Activated CD4-positive, alpha-beta T cell treated with anti-CD3 and anti-CD28 coated beads, Interleukin-2, amount 10 ng/mL, durations not matched to agents 24 days and 14 days (primary cell): ENCODE results near the gene ZFYVE19. TPM values are rescaled to one million over a fixed set of nuclear protein-coding genes. Genes with fewer than 3 reads are reported as not detected.

Source experiments
- DNase-seq: peaks from one replicate; pipeline ENCODE4 v3.0.0; 2022
- H3K27ac Mint-ChIP-seq: one replicate; pipeline ENCODE4 v1.8.0; 2022; ENCODE audit warnings: mild to moderate bottlenecking, mixed read lengths
- H3K27me3 Mint-ChIP-seq: one replicate; pipeline ENCODE4 v1.8.0; 2022; ENCODE audit warnings: mixed read lengths
- H3K36me3 Mint-ChIP-seq: one replicate; pipeline ENCODE4 v1.8.0; 2022; ENCODE audit warnings: low read depth, mild to moderate bottlenecking, mixed read lengths
- H3K4me1 Mint-ChIP-seq: one replicate; pipeline ENCODE4 v1.8.0; 2021; ENCODE audit warnings: mixed read lengths
- H3K4me3 Mint-ChIP-seq: one replicate; pipeline ENCODE4 v1.8.0; 2022; ENCODE audit warnings: mild to moderate bottlenecking, moderate library complexity, mixed read lengths
- H3K9me3 Mint-ChIP-seq: one replicate; pipeline ENCODE4 v1.8.0; 2021; ENCODE audit warnings: mixed read lengths
- intact Hi-C: fragments of 100-400 bp; cut with micrococcal nuclease; formaldehyde crosslinking; loops from one replicate; pipeline ENCODE4 v1.15.1; 2023
- total RNA-seq: library from RNA; stranded (reverse); gene quantifications from 2 replicates; pipeline ENCODE4 v1.2.3, GENCODE V29; 2022

Gene ZFYVE19
- total RNA-seq, 1 donor from 2014 or later = 35.6 TPM

- no peak for DNase-seq
- peaks cover 31% of the 10 kb centered on the region for H3K36me3 Mint-ChIP-seq
- H3K27ac Mint-ChIP-seq = peak overlapping the region; percentile 49
- peaks cover 8% of the 10 kb centered on the region for H3K4me1 Mint-ChIP-seq
- no peak overlapping the region for H3K4me3 Mint-ChIP-seq
- H3K9me3 Mint-ChIP-seq = no peaks in the 10 kb centered on the region
- intact Hi-C loops = no loop called here
- no peaks in the 10 kb centered on the region for H3K27me3 Mint-ChIP-seq
These were observed 6.0 kb downstream of the ZFYVE19 start for GRCh38 chr15:40812721-40813425.

GRCh38 chr15:40815042-40815698 is 8.3 kb downstream of the ZFYVE19 start:
- Mint-ChIP-seq H3K9me3 (no peaks in the 10 kb centered on the region), H3K36me3 (peaks cover 28% of the 10 kb centered on the region), H3K4me3 (no peak overlapping the region), H3K27me3 (no peaks in the 10 kb centered on the region), H3K27ac (no peak overlapping the region), H3K4me1 (no peaks in the 10 kb centered on the region)
- no peak for DNase-seq
- intact Hi-C loops = no loop called here

DNA sequence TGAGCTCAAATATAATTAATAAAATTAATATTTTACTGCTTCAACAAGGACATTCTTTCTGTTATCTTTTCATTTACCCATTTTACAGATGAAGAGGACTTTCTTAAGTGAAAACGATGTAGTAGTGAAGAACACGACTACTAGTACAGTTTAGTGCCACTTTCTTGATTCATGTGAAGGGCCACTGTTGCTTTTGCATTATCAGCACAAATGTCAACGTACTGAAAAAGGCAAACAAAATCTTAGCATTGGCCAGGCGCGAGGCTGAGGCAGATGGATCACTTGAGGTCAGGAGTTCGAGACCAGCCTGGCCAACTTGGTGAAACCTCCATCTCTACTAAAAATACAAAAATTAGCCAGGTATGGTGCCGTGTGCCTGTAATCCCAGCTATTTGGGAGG is 12.2 kb downstream of the ZFYVE19 start:
- H3K4me1 Mint-ChIP-seq = no peaks in the 10 kb centered on the region
- no peaks in the 10 kb centered on the region for H3K9me3 Mint-ChIP-seq
- H3K27ac Mint-ChIP-seq = no peak overlapping the region
- peaks cover 10% of the 10 kb centered on the region for H3K36me3 Mint-ChIP-seq
- no peak for DNase-seq
- H3K27me3 Mint-ChIP-seq = no peaks in the 10 kb centered on the region
- no peak overlapping the region for H3K4me3 Mint-ChIP-seq
- intact Hi-C loops = no loop called here

GRCh38 chr15:40821195-40821594 is 14.3 kb downstream of the ZFYVE19 start:
- H3K27me3 Mint-ChIP-seq = peaks cover 1% of the 10 kb centered on the region
- DNase-seq = no peak
- H3K27ac Mint-ChIP-seq = no peak overlapping the region
- H3K36me3 Mint-ChIP-seq = no peaks in the 10 kb centered on the region
- no peaks in the 10 kb centered on the region for H3K9me3 Mint-ChIP-seq
- H3K4me1 Mint-ChIP-seq = no peaks in the 10 kb centered on the region
- intact Hi-C loops = no loop called here
- H3K4me3 Mint-ChIP-seq = no peak overlapping the region

GRCh38 chr15:40823572-40824343 is 16.9 kb downstream of the ZFYVE19 start:
- H3K4me3 Mint-ChIP-seq = no peak overlapping the region
- intact Hi-C loops = no loop called here
- no peaks in the 10 kb centered on the region for H3K36me3 Mint-ChIP-seq

GRCh38 chr15:40825661-40826422 is 19.0 kb downstream of the ZFYVE19 start:
- no peaks in the 10 kb centered on the region for H3K36me3 Mint-ChIP-seq

More at GRCh38 chr15:40823572-40824343, 16.9 kb downstream of the ZFYVE19 start:
- H3K27me3 Mint-ChIP-seq = peaks cover 3% of the 10 kb centered on the region
- H3K4me1 Mint-ChIP-seq = no peaks in the 10 kb centered on the region
- no peak overlapping the region for H3K27ac Mint-ChIP-seq
- no peak for DNase-seq
- no peaks in the 10 kb centered on the region for H3K9me3 Mint-ChIP-seq

GRCh38 chr15:40826423-40827075 is 19.7 kb downstream of the ZFYVE19 start:
- Mint-ChIP-seq H3K9me3 (no peaks in the 10 kb centered on the region), H3K27ac (no peak overlapping the region), H3K4me1 (no peaks in the 10 kb centered on the region), H3K27me3 (peaks cover 5% of the 10 kb centered on the region), H3K36me3 (no peaks in the 10 kb centered on the region), H3K4me3 (no peak overlapping the region)
- intact Hi-C loops = no loop called here
- no peak for DNase-seq

More at GRCh38 chr15:40825661-40826422, 19.0 kb downstream of the ZFYVE19 start:
- H3K27me3 Mint-ChIP-seq = peaks cover 3% of the 10 kb centered on the region
- no peak overlapping the region for H3K27ac Mint-ChIP-seq
- no peaks in the 10 kb centered on the region for H3K4me1 Mint-ChIP-seq
- DNase-seq = no peak
- intact Hi-C loops = no loop called here
- H3K4me3 Mint-ChIP-seq = no peak overlapping the region
- H3K9me3 Mint-ChIP-seq = no peaks in the 10 kb centered on the region

DNA sequence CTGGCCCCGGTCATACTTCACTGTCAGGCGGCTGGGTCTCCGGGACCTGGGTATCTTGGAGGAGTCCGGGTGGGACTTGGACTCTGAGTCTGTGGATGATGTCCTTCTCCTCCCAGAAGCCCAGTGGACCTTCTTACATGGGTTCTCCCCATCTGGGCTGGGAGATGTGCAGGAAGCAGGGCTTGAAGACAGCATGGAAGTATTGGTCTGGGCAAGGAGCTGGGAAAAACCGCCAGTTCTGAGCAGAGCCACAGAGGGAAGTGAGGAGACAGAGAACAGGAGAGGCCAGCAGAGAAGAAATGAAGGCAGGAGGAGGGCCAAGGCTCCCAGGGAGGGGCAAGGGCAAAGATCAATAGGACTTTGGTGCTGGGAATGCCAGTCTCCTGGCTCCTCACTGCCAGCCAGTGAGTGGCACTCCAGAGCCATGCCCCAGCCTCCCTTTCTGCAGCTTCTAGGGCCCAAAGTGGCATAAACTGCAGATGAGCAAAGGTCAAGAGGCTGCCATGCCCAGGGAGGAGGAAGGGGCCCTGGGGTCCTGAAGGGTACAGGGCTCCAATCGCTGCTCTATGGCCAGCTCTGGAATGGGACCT is 21.7 kb downstream of the ZFYVE19 start, which contains the start of gene PPP1R14D:
TSS of gene PPP1R14D (minus strand) at position 262 of the 590 bp plus-strand sequence. CDS start at position 195, 67 bp downstream.
- intact Hi-C loops = no loop called here
- Mint-ChIP-seq H3K4me3 (no peak within 1 kb of the TSS), H3K36me3 (no peaks in the 10 kb centered on the region), H3K9me3 (no peaks in the 10 kb centered on the region), H3K27ac (no peak within 1 kb of the TSS), H3K27me3 (peaks cover 5% of the 10 kb centered on the region), H3K4me1 (no peaks in the 10 kb centered on the region)
- DNase-seq = no peak

DNA sequence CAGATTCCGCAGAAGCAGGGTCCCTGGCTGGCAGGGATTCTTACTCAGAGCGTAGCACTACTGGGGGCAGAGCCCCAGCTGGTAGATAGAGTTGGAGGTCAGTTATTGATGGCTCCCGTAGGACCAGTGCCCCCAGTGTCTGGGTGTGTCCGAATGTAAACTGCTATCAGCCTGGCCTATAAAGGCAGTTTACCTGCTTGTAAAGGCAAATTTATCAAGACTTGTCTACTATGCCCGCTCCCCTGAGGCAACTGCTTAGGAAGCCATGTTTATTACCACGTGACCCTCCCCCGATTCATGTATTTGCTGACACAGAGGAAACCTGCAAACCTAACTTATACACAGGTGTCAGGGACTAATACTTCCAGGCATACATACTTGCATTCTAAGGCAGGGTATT is 22.2 kb downstream of the ZFYVE19 start:
- Mint-ChIP-seq H3K27me3 (peaks cover 5% of the 10 kb centered on the region), H3K4me1 (no peaks in the 10 kb centered on the region), H3K27ac (no peak overlapping the region), H3K36me3 (no peaks in the 10 kb centered on the region), H3K4me3 (no peak overlapping the region), H3K9me3 (no peaks in the 10 kb centered on the region)
- intact Hi-C loops = no loop called here
- DNase-seq = no peak

GRCh38 chr15:40830884-40831283 is 24.0 kb downstream of the ZFYVE19 start:
- Mint-ChIP-seq H3K27ac (no peak overlapping the region), H3K36me3 (no peaks in the 10 kb centered on the region), H3K9me3 (no peaks in the 10 kb centered on the region), H3K4me3 (no peak overlapping the region), H3K4me1 (no peaks in the 10 kb centered on the region), H3K27me3 (peaks cover 4% of the 10 kb centered on the region)
- intact Hi-C loops = no loop called here
- no peak for DNase-seq

DNA sequence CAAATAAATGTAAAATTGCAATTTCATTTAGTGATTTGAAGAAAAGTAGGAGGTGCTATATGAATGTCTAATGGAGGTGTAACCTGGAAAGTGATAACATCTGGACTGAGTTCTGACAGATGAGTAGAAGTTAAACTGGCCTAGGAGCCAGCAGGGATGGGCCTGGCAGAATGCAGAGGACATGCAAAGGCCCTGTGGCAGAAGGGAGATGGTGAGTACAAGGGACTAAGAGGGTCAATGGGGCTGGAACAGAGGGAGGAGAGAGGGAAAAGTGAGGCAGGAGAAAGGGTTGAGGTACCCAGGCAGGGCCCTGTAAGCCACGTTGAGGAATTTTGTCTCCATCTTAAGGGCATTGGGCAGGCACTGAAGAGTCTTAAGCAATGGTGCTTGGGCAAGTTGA is 25.0 kb downstream of the ZFYVE19 start:
- Mint-ChIP-seq H3K4me3 (no peak overlapping the region), H3K36me3 (no peaks in the 10 kb centered on the region), H3K27ac (no peak overlapping the region), H3K27me3 (peaks cover 2% of the 10 kb centered on the region), H3K4me1 (no peaks in the 10 kb centered on the region), H3K9me3 (no peaks in the 10 kb centered on the region)
- DNase-seq = no peak
- intact Hi-C loops = no loop called here

DNA sequence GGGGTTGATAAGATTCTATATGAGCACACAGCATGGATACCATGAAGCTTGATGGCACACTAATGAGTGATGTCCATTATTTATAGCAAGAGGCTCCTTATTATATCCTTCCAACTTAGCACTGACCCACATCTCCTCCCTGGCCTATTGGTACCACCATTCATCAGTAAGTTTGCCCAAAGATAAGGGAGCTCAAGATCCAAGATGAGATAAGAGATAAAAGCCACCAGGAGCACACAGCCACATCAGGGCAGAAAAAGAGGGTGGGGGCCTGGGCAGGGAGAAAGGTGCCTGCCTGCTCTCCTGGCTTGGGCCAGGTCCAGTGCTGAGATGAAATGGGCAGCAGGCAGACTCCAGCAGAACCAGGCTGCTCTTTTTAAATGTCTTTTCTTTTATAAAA is 26.0 kb downstream of the ZFYVE19 start:
- H3K27me3 Mint-ChIP-seq = peaks cover 2% of the 10 kb centered on the region
- DNase-seq = no peak
- H3K27ac Mint-ChIP-seq = no peak overlapping the region
- no peak overlapping the region for H3K4me3 Mint-ChIP-seq
- intact Hi-C loops = no loop called here
- no peaks in the 10 kb centered on the region for H3K9me3 Mint-ChIP-seq
- H3K36me3 Mint-ChIP-seq = no peaks in the 10 kb centered on the region
- no peaks in the 10 kb centered on the region for H3K4me1 Mint-ChIP-seq

- H3K36me3 Mint-ChIP-seq = no peaks in the 10 kb centered on the region
- no peak overlapping the region for H3K27ac Mint-ChIP-seq
- no peaks in the 10 kb centered on the region for H3K4me1 Mint-ChIP-seq
- no peak for DNase-seq
- H3K27me3 Mint-ChIP-seq = peaks cover 3% of the 10 kb centered on the region
- H3K4me3 Mint-ChIP-seq = no peak overlapping the region
- H3K9me3 Mint-ChIP-seq = no peaks in the 10 kb centered on the region
- intact Hi-C loops = no loop called here
These were observed 29.1 kb downstream of the ZFYVE19 start for GRCh38 chr15:40836020-40836419.
